ENCODE data around the gene VAV3. TPM values are rescaled to one million over a fixed set of nuclear protein-coding genes. Genes with fewer than 3 reads are reported as not detected.
"Not testable (repeated sequence)": the region's sequence is repeated elsewhere in the genome, so short reads cannot be mapped to it uniquely, and the experiment has no call there.

VAV3 gene
- total RNA-seq, 2 experiments from 2014 or later = 5.1 to 5.2 TPM

DNA sequence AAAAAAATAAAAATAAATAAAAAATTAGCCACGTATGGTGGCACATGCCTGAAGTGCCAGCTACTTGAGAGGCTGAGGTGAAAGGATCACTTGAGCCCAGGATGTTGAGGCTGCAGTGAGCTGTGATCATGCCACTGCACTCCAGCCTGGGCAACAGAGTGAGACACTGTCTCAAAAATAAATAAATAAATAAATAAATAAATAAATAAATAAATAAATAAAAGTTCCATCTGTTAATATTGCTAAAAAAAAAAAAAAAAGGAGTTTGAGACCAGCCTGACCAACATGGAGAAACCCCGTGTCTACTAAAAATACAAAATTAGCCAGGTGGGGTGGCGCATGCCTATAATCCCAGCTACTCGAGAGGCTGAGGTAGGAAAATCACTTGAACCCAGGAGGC lies 244.8 kb downstream of the VAV3 start:
- CTCF ChIA-PET, POLR2A ChIA-PET: not testable (repeated sequence)

DNA sequence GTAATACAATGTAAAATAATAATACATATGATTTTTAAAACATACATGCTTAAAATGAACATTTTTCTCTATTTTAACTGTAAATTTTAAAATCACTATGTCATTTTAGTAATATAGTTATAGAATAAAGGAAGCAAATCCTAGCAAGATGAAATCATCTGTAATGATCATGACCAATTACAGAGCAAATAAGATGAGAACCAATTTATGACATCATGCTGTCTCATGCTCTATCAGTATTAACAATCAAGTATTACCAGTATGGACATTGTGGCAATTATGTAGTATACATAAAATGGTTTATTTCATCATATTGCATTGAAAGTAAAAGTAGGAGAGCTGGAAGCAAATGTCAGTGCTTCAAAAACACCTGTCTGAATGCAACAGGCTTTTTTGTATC lies 255.0 kb downstream of the VAV3 start:
- ChIA-PET POLR2A (no interaction called here), CTCF (no interaction called here)

DNA sequence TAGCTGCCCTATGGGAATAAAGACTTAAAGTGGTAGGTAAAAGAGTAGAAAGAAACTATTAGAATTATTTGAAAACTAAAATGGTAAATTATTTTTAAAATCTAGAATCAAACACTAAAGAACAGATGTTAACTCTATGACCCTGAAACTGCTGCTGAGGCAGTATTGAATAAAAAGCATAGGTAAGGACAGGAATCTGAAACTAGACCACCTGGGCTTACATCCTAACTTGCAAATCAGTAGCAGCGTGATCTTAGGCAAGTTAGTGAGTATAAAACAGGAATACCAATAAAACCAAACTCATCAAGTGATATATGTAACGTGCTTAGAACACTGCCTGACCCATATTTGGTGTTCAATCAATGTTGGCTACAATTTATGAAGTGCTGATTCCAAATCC lies 257.9 kb downstream of the VAV3 start:
- CTCF ChIA-PET = no interaction called here
- POLR2A ChIA-PET = no interaction called here

DNA sequence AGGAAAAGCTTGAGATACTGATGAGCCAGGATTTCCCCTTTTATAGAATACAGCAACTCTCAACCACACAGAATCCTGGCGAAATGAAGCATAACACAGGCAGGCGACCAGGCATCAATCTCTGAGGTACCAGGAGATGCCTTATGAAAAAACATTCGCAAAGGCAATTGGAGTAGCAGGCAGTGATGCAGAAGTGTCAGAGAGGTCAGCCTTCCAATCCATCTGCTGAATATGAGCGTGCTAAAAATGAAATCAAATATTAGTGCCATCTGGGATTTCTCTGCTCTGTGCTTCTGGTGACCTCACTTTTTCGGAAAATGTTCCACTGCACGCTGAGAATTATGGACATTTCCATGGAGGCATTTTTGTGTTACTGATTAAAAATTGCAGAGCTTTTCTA lies 258.8 kb downstream of the VAV3 start:
- POLR2A ChIA-PET = no interaction called here
- CTCF ChIA-PET = no interaction called here

DNA sequence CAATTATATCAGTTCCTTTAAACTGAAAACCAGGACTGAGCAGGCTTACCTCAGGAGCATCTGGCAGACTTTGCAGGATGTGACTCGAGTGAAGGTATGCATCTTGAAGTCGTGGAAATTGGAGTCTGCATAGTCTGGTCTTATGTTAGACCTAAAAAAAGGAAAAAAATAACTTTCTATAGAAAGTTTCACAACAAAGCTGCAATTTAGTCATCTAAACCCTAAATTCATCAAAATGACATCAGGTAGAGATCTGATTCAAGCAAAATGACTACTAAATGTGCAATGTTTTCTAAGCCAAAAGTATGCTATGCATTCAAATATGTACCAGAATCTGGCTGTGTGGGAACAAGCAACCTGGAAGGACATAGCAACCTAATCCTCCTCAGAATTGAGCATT lies 260.1 kb downstream of the VAV3 start:
- ChIA-PET POLR2A (no interaction called here), CTCF (no interaction called here)

DNA sequence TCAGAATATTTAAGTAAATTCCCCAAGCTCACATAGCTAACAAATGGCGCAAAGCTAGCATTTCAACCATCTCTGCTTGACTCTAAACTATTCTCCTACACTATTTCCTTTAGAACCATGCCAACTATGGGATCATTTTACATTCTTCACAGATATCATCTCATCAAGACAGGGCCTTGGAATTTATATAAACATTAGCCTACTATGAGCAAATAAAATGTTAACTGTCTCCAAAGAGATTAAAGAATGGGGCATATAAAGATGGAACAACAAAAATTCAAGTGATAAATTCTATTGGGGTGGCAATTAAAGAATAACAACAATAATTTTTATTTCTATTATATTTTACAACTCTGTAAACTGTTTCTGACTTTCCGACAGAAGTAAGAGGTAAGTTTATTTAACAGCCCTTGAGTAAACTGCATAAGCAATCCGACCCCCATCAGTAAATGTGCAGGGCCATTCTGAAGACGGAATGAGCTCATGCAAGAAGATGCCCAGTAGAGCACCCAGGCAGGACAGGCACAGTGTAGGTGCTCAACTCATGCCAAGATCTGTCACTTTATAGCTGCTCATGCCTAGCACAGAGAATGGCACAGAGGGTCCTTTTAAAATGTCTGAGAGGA lies 261.9 kb downstream of the VAV3 start:
- CTCF ChIA-PET = no interaction called here

DNA sequence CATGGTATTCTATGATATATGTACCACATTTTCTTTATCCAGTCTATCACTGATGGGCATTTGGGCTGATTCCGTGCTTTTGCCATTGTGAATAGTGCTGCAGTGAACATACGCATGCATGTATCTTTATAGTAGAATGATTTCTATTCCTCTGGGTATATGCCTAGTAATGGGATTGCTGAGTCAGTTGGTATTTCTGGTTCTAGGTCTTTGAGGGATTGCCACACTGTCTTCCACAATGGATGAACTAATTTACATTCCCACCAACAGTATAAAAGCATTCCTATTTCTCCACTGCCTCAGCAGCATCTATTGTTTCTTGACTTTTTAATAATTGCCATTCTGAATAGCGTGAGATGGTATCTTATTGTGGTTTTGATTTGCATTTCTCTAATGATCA lies 264.3 kb downstream of the VAV3 start:
- POLR2A ChIA-PET, CTCF ChIA-PET: not testable (repeated sequence)

More for the DNA sequence above, 261.9 kb downstream of the VAV3 start:
- POLR2A ChIA-PET = no interaction called here

DNA sequence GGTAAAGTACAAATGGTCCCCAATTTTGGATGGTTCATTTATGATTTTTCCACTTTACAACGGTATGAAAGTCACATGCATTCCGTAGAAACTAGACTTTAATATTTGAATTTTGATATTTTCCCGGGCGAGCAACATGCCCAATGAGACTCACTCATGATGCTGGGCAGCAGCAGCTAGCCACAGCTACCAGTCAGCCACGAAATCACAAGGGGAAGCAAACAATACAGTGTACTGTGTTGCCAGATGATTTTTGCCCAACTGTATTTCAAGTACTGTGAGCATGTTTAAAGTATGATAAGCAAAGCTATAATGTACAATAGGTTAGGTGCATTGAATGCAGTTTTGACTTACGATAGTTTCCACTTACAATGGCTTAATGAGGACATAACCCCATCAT lies 266.8 kb downstream of the VAV3 start:
- POLR2A ChIA-PET = no interaction called here
- CTCF ChIA-PET = no interaction called here

DNA sequence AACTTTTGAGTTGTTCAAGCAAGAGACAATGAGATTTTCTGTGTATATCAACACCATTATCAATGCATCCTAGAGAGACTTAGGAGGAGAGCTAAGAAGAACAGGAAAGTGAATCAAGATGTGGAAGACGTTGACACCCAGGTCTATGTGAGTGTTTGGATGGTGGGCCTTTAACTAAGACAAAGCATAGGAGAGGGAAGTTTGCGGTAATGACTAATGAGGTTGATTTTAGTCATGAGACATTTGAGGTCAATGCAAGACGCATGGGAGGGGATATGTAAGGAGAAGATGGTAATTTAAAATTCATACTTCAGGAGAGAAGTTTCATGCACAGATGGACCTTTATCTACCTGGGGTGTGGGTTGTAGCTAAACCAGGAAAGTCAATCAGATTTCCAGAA lies 269.6 kb downstream of the VAV3 start:
- ChIA-PET POLR2A (no interaction called here), CTCF (no interaction called here)

DNA sequence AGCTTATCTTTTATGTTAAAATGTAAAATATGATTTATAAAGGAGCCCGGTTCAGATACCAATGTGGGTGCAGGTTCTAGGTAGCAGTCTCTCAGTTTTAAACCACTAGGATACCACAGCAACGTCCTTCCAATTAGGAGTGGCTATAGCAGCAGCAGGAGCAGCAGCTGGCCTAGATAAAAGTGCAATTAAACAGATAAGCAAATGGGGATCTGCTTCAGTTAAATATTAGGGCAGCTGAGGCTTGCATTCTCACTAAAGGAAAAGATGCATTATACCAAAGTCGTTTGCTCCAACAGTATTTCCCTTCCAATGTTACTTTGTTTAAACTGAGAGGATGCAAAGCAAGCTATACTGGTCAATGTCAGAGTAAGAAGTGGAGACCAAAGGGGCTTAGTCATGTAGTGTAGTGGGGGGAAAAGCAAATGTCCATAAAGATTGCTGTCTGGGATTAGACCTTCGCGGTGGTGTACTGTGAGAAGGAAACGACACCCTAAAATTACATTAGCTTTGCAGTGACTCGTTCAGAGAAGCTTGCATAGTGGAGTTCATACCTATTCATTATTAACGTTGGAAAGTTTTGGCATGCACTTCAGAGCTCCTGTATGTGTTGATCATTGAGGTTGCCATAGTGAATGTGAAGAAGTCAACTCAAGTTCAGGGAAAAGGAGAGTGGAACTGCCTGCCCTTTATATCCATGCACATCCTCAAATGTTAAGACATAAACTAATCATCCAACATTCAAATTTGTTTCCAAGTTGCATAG lies 272.2 kb downstream of the VAV3 start:
- POLR2A ChIA-PET = no interaction called here
- CTCF ChIA-PET = no interaction called here

DNA sequence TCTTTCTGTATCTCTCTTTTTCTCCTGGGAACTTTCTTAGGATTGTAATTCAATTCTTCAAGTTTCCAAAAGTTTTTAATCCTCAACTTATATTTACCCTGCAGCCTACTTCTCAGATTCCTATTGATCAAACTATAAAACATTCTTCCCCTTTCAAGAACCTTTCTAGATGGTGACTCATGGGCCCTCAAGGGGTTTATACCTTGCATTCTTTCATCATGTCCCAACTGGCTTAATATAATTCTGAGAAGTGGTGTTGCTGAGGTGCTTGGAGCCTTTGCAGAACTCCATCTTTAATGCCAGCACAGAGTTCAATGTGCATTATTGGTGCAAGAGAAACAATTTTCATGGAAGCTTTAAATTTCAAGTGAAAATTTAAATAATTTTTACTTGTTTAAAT lies 273.4 kb downstream of the VAV3 start:
- ChIA-PET POLR2A (no interaction called here), CTCF (no interaction called here)

DNA sequence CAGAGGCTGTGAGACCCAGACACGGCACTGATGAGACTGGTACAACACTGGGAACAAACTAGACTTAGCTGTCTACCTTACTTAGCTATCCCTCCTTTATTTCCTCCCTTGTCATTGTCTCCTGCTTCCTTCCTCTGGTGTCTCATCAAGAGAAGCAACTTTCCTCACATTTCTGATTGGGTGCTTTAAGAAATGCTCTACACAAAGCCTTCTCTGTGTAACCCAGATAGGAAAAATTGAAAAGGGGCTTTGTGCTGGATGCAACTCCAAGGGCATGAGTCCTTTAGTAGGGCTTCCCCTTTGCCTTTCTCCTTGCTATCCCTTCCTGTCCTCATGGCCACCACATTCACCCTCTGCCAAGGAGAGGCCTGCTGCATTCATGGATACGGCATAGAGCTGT lies 274.5 kb downstream of the VAV3 start:
- ChIA-PET POLR2A (no interaction called here), CTCF (no interaction called here)

DNA sequence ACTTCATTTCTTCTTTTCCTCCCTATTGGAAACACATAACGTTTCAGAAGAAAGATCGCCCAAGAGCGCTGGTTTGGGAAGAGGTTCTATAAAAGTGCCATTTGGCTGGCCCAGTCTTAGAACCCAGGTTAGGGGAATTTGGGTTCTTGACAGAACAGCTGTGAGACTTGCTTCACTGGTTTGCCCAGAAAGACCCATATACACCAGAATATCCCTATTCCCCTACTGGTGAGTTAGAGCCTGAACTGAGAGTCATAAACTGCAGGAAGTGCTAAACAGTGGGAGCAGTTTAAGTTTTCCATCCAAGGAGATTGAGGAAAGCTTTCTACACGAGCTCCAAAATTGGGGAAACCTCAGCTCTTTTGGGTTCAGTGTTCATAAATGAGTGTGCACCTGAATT lies 275.2 kb downstream of the VAV3 start:
- CTCF ChIA-PET = no interaction called here
- POLR2A ChIA-PET = no interaction called here

DNA sequence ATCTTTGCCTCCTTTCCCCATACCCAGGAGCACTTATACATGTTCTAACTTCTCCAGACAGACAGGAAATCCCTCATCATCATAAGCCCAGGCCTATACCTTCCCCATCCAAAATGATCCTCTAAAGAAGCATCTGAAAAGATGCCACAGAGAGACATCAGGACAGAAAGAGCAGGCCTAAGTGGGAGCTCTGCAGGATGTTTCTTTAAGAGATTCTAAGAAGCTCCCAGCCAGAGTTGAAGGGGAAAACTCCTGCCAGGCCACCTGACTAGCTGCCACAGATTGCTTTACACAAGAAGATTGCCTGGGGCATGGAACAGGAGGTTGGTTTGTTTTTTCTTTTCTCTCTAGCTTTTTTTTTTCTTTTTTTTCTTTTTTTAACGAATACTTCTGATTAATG lies 275.8 kb downstream of the VAV3 start:
- ChIA-PET CTCF (no interaction called here), POLR2A (no interaction called here)

DNA sequence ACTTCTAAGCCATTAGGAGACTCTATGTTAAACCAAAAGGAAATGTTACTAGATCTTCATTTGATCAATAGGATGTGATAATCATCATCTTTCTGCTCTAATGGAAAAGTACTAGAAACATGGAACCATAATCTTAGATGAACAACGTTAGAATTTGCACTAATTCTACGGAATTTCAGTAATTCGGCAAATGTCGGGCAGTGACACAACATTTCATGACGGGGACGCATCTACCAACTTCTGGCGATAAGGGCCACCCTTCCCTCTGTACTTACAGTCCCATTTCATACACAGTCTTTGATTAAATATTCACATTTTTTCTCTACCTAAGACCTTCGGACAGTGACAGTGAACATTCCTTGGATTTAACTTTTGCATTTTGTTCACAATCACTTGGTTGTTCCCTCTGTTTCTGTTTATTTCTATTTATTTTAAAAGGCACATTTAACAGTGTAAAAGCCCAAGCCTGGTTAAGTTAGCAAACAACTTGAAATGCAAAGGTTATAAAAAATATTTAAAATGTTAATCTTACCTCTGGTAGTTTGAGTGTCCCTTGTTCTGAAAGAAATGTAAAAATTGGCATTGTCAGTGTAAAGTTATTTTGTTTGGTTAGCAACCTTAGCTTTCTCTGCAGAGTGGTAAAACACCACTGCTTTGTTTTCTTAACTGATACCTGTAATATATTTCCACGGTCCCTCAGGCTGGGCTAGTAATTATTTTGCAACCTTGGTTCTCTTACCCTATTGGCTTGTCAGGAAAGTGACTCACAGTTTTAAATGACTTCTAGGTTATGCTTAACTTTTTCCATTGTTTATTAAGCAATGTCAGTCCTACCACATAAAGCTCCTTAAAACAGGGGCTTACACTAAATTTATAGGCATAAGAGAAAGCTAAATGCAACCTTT lies 276.9 kb downstream of the VAV3 start:
- ChIA-PET POLR2A (no interaction called here), CTCF (no interaction called here)

DNA sequence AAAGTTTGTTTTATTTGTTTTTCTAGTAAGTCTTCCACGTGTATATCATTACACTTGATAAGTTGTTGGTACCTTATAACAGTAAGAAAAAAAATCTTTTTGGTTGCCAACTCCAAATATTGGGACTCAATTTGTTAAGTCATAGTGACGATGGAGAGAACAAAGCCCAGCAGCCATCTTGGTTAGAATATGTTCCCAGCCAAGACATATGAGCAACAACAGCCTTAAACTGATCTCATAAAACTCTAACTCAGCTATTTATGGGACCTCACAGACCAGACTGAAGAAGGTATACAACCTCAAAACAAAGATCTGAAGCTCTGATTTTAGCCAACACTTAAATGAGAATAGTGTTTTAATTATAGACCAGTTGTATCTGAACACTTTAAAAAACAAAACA lies 281.3 kb downstream of the VAV3 start:
- ChIA-PET CTCF (no interaction called here), POLR2A (no interaction called here)

DNA sequence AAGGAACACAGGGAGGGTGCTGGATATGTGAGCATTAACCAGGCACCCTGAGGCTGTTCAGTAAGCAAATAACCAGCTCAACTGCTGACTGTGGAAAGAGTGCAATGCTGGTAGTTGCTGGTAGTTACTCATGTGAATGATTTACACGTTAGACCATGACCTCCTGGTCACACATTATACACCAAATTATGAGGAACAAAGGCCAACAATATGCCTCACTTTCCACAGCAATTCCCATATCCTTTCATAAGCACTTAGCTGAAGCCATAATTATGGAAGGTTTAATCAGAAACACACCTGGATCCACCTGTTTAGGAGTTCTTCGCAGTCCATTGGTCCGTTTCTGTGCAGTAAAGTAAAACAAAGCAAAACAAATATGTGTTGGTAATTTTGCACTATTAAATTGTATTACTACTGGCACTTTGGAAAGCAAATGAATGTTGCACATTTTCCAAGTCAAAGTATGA lies 281.8 kb downstream of the VAV3 start:
- POLR2A ChIA-PET = no interaction called here

DNA sequence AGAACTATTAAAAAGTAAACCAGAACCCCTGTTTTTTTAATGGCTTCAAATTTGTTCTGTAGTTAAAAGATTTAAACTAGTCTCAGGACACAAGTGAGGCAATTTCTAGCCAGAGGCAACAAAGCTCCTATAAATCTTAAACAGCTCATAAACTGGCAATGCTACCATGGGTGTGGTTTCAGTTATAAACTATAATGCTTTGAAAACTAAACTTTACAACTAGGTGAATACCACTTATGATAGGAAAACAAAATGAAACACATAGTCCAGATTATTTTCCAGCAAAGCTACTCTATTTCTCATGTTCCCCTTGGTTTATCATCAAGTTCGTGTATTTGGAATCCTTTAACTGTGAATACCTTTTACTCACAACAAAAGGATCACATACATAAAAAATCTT lies 282.5 kb downstream of the VAV3 start:
- POLR2A ChIA-PET = no interaction called here
- CTCF ChIA-PET = interaction anchor here (1.0 kb wide), 1 partner anchor 8 kb away, joined by 3 read pairs; no protein-coding TSS in a partner anchor

More for the DNA sequence above, 281.8 kb downstream of the VAV3 start:
- CTCF ChIA-PET = no interaction called here

DNA sequence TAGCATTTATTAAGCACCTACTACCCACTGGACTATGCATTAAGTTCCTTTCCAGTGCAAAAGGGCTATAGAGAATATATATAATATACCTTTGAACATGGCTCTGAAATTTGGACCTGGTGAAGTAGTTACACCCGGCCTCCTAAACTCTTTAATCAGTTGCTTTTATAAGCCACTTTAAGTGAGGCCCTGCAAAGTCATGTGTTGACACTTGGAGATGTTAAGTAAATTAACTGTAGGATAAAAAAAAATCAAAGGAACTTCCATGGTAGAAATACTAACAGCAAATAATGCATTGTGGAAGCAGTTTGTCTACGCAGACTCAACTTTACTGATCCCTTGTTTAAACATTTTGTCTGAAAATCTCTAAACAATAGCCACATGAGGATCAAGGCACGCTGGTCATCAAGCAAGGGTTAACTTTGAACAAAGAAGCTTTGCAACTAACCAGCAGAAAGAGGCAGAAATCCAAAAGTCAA lies 283.9 kb downstream of the VAV3 start:
- ChIA-PET POLR2A (no interaction called here), CTCF (interaction anchor here (0.7 kb wide), 1 partner anchor 279 kb away, joined by 4 read pairs; no protein-coding TSS in a partner anchor)

DNA sequence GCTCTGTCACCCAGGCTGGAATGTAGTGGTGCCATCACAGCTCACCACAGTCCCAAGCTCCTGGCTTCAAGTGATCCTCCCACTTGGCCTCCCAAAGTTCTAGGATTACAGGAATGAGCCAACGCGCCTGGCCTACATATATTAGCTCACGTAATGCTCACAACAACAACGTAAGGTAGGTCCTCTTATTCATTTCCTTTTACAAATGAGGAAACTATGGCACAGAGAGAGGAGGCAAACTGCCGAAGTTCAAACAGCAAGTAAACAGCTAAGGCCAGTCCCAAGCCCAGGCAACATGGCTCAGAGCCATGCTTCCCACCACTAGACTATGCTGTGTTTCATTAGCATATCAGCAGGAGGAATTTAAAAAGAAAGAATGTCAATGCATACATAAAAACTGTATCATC lies 284.4 kb downstream of the VAV3 start:
- CTCF ChIA-PET = no interaction called here

DNA sequence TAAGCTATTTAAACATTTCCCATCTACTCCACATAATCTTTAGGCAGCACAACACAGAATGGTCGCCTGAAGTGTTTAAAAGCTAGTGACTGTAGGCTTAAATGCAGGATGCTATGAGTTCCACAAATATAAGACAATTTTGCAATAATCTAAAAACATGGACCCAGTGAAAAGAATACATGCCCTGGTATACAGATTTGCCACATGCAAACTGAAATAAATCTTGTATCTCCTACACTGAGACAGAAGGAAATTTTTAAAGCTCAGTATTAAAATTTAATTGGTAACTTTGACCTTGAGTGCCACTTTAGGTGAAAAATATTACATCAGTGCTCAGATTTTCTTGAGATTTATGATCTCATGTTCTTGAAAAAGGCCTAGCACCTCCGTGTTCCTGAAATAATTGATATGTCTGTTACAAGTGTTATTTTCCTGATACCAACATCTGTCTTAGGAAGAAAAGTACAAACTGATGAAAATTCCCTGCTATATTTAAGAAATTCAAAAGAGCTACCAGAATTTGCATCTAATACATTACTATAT lies 285.5 kb downstream of the VAV3 start:
- ChIA-PET CTCF (no interaction called here), POLR2A (no interaction called here)

More for the DNA sequence above, 284.4 kb downstream of the VAV3 start:
- POLR2A ChIA-PET = no interaction called here
